Measurements from ENCODE around the gene TH.
"Not testable (repeated sequence)": the region's sequence is repeated elsewhere in the genome, so short reads cannot be mapped to it uniquely, and the experiment has no call there.

TH gene

DNA sequence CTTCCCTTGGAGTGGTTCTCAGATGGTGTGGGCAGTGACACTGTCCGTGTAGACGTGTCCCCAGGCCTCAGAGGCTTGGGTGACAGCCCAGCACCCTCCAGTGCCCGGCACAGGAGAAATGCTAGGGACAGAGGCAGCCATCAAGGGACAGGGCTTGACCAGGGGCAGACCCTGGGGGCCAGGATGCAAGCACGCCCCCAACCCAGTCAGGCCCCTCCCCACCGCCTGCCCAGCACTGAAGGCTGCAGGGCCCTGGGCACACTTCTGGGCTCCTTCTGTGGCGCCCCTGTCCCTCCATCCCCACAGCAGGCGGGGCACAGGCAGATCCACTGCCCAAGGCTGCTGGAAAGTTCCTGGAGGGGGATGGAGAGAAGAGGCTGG, 43.5 kb downstream of the TH start:
- no peak for DNase-seq

- DNase-seq, result no peak
Measured at GRCh38 chr11:2127482-2128129, 44.0 kb downstream of the TH start.

- DNase-seq, result no peak
Measured at GRCh38 chr11:2126520-2127085, 45.0 kb downstream of the TH start.

DNA sequence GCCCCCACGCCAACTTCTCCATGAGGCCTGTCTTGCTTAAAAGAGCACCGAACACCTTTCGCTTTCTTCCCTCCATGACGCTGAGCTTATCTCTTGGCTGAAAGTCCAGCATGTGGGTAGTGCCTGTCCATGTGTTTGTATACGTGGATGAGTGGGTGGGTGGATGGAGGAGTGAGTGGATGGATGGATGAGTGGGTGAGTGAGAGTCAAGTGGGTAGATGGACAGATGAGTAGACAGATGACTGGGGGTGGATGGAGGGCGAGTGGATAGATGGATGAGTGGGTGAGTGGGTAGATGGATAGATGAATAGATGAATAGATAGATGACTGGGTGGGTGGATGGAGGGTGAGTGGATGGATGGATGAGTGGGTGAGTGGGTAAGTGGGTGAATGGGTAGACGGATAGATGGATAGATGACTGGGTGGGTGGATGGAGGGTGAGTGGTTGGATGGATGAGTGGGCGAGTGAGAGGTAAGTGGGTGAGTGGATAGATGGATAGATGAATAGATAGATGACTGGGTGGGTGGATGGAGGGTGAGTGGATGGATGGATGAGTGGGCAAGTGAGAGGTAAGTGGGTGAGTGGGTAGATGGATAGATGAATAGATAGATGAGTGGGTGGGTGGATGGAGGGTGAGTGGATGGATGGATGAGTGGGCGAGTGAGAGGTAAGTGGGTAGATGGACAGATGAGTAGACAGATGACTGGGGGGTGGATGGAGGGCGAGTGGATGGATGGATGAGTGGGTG, 46.7 kb downstream of the TH start:
- not testable (repeated sequence) for DNase-seq

- no peak for DNase-seq
Measured at GRCh38 chr11:2123628-2123960, 48.0 kb downstream of the TH start.

DNA sequence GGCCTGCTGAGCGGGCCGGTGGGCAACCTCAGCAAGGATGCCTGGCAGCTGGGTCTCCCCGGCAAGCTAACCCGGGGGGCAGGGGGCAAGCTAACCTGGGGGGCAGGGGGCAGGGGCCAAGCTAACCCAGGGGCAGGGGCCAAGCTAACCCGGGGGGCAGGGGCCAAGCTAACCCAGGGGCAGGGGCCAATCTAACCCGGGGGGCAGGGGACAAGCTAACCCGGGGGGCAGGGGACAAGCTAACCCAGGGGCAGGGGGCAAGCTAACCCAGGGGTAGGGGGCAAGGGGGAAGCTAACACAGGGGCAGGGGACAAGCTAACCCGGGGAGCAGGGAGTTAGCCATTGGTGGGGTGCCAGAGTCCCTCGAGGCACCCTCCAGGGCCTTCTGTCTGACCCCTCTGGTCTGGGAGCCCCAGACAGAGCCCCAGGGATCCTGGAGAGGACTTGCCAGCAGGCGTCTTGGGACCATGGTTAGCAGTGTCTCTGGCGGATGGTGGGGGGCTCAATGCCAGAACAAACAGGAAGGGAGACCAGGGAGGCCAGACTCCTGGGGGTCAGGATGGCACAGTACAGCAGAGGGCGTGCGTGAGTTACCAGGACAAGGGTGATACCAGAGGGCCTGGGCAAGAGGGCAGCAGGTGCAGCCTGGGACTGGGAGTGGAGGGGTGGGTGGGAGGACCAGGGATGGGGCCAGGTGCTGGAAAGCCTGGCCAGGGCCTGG, 48.5 kb downstream of the TH start:
- no peak for DNase-seq

- DNase-seq, result no peak
Measured at GRCh38 chr11:2122222-2122906, 49.3 kb downstream of the TH start.

GRCh38 chr11:2121227-2122130, 50.1 kb downstream of the TH start:
- no peak for DNase-seq

GRCh38 chr11:2120359-2121100, 51.1 kb downstream of the TH start:
- no peak for DNase-seq

GRCh38 chr11:2118677-2119076, 52.9 kb downstream of the TH start:
- DNase-seq, result no peak

DNA sequence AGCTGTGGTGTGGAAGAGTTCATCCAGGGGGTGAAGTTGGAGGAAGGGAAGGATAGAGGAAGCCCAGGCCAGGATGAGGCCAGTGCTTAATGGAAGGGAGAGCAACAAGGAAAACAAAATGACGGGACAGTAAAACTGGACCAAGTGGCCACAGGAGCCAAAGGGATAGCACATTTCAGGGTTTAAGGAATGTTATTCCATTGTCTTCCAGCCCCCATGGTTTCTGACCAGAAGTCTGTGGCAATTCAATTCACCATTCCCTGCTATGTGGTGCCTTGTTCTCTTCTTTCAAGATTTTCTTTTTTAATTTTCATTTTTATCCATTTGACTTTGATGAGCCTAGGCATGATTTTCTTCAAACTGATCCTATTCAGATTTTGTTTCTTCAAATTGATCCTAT, 54.9 kb downstream of the TH start:
- no peak for DNase-seq

DNA sequence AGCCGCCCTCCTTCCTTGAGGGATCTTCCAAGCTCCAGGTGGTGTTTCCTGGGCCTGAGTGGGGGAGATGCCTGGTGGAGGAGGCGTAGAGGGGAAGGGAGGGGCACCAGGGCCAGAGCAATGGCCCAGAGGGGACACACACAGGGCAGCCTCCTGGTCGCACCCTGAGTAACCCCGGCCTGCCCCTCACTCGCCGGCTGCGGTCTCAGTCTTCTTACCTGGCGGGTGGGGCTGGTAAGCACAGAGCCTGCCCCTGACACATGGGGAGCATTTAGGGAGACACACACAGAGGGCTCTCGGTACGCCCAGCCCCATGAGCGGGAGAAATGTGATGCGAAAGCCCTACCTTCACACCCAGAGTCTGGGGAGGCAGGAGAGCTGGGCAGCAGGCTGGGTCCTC, 56.3 kb downstream of the TH start:
- no peak for DNase-seq

DNA sequence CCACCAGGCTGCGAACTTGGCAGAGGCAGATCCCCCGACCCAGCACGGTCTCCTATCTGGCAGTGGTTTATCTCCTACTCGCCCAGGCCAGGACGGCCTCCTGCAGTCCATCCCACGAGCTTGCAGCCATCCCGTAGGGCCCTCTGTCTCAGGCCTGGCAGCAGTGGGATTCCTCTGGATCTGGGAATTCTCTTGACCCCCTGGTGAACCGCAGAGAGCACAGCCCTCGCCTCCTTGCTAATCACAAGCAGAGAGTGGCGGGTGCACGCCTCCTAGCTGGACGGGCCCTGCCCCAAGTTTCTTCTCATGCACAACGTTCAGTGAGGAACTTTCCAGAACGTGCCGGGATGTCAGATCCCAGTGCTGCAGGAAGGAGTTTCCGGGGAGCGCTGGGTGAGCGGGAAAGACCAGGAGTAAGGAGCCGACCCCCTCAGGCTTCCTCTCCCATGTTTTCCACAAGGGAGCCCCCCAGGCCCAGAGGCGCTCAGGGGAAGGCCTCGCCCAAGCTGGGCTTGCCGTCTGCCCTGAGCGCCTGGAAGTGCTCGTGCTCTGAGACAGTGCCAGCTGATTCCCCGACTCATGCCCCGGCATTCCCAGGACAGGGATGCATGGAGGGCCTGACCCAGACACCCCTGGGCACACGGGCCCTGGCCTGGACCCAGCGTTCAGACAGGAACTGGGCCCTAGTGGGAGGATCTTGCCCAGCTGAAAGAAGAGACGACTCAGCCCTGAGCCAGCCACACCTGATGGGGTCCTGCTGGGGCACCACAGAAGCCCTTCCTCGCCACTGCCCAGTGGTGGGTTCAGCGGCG, 57.0 kb downstream of the TH start:
- DNase-seq, result no peak
